ENCODE measurements around the gene CHL1. TPM values are rescaled to one million over a fixed set of nuclear protein-coding genes. Genes with fewer than 3 reads are reported as not detected.

CHL1 gene
- total and polyA plus RNA-seq, 2 of the 8 experiments (the other 6 are each of a cell fraction or from before 2014, with no cell fraction given), result 0.05 to 0.99 TPM

- TF ChIP-seq RAD21 (IDR thresholded peaks at IDR 0.05 in 1 of 2, conservative IDR thresholded peaks at IDR 0.05 in 1 of 2; ENCODE audit: low read depth in 2 of 2, low read length in 2 of 2) (no peak), CREB1 (IDR thresholded peaks at IDR 0.05) (no peak), SIX5 (IDR thresholded peaks at IDR 0.05; ENCODE audit: low read depth, low read length) (no peak)
These were observed 136.1 kb downstream of the CHL1 start (continued) for GRCh38 chr3:332701-333100.
